Fibroblast of skin of scalp (primary cell): ENCODE results near the gene SLC17A9.

Experiments
- DNase-seq: peaks from one replicate; pipeline ENCODE4 v3.0.0-alpha.2; 2013

Gene SLC17A9

DNA sequence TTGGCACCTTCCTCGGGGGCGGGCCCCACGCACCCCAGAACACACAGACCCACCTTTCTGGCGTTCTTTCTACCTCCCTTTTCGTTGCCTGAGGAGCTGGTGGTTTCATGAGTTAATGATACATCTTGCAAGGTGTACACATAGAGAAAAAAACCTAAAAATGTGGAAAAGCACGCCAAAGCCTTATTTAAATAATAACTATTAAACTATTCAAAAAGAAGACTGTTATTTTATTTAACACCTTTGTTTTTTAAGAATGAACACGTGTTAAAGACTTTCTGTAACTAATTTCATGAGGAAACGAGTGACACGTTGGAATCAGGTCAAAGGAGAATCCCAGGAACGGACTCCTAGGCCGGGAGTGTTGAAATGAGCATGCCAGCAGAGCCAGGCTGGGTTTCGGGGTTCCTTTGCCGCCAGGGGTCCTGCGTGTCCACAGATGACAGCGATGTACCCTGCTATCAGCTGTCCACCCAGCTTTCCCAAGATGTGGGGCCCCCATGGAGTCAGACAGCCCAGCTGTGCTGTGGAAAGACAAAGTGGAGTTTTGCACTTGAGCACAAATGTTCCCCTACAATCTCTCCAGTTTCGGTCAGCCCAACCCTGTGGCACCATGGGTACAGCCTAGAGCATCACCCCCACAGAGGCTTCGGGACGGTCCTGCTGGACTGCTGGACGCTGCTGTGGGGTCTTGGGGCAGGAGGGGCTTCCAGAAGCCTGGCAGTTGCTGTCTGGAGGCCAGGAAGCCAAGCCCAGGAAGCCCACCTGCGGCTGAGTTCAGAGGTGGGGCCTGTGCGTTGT is 16.1 kb downstream of the SLC17A9 start:
- no peak for DNase-seq

DNA sequence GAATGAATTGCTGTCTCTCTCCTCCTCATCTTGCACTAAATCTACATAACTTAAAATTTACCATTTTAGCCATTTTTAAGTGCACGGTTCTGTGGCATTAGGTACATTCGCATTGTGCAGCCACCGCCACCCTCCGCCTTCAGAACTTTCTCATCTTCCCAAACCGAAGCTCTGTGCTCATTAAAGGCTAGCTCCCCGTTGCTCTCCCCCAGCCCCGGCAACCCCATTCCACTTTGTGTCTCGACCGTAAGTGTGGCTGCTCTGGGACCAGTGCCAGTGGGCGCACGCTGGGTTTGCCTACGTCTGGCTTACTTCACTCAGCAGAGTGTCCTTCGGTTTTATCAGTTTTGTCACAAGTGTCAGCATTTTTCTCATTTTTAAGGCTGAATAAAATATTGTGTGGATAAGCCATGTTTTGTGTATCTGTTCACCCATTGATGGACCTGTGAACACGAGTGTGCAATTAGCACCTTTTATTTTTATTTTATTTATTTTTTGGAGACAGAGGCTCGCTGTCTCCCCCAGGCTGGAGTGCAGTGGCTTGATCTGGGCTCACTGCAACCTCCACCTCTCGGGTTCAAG is 16.8 kb downstream of the SLC17A9 start:
- DNase-seq = no peak

GRCh38 chr20:62969939-62970306 is 17.4 kb downstream of the SLC17A9 start:
- no peak for DNase-seq

GRCh38 chr20:62970307-62971210 is 18.1 kb downstream of the SLC17A9 start:
- DNase-seq = no peak

DNA sequence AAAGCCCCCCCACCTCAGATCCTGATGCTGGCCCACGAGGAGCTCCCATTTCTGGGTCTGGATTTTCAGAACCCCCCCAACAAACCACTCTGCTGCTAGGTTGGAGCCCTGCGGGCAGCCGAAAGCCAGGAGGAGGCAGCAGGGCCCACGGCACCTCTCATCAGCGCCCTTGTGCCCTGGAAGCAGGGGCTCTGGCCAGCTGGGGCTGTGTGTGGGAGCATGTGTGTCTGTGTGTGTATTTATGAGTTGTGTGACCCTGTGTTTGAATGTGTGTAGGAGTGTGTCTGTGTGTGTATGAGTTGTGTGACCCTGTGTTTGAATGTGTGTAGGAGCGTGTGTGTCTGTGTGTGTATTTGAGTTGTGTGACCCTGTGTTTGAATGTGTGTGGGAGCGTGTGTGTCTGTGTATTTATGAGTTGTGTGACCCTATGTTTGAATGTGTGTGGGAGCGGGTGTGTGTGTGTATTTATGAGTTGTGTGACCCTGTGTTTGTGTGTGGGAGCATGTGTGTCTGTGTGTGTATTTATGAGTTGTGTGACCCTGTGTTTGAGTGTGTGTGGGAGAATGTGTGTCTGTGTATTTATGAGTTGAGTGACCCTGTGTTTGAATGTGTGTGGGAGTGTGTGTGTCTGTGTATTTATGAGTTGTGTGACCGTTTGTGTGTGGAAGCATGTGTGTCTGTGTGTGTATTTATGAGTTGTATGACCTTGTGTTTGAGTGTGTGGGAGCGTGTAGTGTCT is 18.9 kb downstream of the SLC17A9 start:
- no peak for DNase-seq

- DNase-seq = peak; percentile 74
These were observed 19.7 kb downstream of the SLC17A9 start for GRCh38 chr20:62971950-62972844.

- DNase-seq = no peak
These were observed 20.6 kb downstream of the SLC17A9 start for GRCh38 chr20:62972845-62973745.

DNA sequence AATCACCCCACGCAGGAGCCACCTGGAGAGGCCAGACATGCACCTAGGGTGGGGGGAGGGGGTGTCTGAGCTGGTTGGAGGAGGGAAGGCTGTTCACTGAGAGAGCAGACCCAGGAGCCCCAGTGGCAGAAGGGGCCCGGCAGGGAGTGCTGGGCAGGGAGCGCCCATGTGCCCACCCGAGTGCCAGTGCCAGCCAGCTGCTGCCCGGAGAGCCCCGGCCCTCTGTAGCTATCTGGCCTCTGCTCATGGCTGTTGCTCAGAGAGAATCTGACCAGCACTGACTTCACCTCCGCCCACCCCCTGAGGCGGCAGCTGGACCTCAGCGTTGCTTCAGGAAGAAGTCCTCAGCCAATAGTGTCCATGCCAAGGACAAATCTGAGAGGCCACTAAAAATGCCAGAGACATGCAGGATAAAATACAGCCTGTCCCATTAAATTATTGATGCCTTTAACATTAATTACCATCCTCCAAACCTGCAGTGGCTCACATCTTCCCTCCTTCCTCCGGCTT is 22.8 kb downstream of the SLC17A9 start:
- no peak for DNase-seq

- DNase-seq = no peak
These were observed 23.5 kb downstream of the SLC17A9 start for GRCh38 chr20:62975812-62976508.

DNA sequence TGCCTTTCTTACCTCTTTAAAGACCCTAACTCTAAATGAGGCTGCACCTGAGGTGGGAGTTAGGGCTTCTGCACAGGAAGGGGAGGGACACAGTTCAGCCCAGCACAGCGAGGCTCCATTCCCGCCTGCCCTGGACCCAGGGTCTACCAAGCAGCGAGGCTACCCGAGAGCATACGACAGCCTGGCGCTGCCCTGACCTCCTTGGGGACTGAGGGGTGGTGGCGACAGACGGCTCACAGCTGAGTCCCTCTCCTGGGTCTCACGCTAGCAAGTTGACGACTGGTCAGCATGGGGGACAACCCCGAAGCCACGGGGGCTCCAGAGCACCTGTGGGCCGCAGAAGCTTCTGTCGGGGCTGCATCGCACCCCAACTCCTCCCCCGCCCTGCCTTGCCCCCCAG is 24.4 kb downstream of the SLC17A9 start:
- no peak for DNase-seq

DNA sequence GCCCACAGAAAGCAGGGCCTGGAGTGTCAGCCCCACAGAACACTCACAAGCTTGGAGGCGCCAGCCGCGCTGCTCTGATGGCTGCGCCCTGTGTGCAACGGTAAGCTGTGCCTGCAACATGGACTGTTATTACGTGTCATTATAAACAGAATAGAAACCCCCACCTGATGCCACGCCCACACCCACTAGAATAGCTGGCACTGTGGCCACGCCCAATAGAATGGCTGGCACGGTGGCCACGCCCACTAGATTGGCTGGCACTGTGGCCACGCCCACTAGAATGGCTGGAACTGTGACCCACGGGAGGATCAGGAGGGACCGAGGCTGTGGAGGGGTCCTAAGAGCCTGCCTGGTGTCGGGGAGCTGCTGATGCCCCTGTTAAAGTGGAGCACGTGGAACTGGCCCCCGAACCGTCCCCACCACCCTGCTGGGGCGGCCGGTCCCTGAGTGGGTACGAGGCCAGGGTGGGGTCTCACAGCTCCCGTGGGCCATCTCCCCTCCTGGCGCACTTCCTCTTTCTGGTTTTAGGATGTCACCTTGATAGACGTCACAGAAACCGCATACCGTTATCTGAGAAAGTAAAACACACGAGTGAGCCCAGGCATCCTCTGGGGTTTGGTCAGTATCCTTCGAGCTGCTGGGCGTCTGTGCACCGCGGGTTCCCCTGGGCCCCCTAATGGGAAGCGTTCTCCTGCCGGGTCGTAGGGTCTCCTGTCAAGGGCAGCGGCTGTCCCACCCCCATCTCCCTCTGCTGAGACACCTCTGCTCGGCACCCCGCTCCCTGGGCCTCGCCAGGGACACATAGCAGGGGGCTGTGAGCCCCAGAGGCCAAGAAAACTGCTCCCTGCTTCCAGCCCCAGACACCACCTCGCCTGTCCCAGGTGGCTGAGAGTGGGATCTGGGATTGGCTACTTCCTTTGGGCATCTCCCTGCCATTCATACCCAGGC is 25.4 kb downstream of the SLC17A9 start:
- no peak for DNase-seq

- DNase-seq = no peak
These were observed 26.0 kb downstream of the SLC17A9 start for GRCh38 chr20:62978561-62978943.

DNA sequence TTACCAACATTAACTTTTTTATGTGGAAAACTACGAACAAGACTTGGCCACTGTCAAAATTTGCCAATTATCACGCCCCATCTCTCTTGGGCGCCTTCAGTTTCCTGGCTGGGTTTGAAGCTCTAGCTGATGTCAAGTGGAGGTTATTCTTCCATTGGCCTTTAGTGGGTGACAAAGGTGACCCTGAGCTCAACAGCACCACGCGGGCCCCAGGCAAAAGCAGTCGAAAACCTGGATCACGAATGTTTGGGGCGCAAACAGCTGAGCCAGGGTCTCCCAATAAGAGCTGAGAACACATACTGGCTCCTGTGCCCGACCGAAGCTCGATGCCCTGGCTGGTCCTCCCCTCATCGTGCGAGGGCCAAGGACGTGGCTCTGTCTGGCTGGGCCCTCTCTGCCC is 26.8 kb downstream of the SLC17A9 start:
- DNase-seq = no peak

DNA sequence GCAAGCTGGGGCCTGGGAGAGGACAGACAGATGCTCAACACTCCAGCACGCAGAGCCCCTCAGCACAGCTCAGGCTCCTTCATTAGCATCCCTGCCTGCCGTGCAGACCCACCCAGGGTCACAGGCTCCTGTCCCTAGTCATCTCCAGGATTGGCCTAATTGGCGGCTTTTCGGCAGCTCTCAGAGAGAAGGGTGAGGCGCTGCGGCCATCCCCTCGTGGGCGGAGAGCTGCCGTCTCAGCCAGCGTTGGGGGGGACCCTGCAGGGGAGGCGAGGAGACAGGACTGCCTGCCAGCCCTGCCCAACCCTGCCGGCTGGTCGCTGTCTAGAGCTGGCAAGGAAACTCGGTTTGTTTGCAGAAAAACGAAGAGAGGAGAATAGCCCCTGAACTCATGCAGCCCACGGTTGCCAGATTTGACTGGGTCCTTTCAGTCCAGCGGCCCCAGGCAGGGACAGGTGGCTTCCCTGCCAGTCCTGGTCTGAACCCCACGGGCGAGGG is 27.4 kb downstream of the SLC17A9 start:
- DNase-seq = no peak

DNA sequence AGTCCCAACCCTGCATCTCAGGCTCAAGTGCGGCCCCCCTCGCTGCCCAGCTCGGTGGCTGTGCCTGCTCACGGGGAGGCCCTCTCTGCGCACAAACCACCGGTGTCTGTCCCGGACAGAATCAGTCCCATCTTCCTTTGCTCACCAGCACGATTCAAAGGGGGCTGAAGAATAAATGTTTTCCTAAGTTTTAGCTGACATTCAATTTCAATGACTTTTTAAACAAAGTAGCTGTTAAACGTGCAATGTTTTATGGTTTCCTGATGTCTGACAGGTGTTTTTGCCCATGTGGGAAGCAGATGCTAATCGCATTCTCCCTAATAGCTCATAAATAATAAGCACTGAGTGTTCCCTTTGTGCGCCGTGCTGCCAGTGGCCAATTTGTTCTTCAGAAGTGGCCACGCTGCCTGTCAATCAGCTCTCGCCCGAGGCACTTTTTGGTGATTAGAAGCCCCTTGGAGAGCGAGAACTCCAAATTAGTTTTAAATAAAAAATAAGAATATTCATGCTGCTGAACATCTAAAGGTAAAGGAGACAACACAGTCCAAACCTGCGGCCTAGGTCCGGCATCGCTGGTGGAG is 28.0 kb downstream of the SLC17A9 start:
- DNase-seq = no peak

GRCh38 chr20:62980970-62981369 is 28.5 kb downstream of the SLC17A9 start:
- no peak for DNase-seq

GRCh38 chr20:62982124-62983075 is 29.9 kb downstream of the SLC17A9 start:
- DNase-seq = no peak
